GM21447 (cell line): ENCODE results near the gene ZNF514.
"Not testable (repeated sequence)": the region's sequence is repeated elsewhere in the genome, so short reads cannot be mapped to it uniquely, and the experiment has no call there.

Experiments
- ATAC-seq: cut with Tn5 transposase; IDR thresholded peaks from one replicate; pipeline ENCODE4 v1.9.1; 2021; ENCODE audit not compliant: unreplicated experiment

ZNF514 gene

DNA sequence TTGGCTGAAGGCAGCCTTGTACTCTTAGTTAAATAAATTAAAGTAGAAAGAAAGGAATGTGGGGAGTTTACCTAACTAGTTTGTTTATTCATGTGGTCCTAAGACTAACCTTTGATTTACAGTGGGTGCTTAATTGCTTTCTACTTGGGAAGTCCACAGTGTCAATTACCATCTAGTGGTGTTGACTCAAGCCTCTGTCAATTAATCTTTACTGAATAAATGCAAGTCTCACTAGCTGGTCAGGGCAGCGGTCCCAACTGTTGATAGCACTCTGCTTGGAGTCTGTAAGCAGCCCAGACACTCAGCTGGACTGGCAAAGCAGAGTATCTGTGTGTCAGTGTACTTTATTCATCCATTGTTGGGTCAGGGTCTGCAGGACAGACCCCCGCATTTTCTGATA lies 15.8 kb downstream of the ZNF514 start:
- no peak for ATAC-seq

DNA sequence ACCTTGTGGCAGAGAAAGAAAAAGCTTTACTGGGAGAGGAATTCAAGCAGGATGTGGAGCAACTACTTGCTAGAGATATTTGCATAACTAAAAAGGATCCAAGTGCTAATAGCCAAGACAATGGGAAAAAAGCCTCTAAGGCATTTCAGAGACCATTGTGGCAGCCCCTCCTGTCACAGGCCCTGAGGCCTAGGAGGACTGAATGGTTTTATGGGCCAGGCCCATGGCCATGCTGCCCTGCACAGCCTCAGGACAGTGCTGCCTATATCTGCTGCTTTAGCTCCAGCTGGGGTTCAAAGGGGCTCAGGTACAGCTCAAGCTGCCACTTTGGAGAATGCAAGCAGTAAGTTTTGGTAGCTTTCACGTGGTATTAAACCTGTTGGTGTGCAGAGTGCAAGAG lies 20.9 kb downstream of the ZNF514 start:
- ATAC-seq: no peak

DNA sequence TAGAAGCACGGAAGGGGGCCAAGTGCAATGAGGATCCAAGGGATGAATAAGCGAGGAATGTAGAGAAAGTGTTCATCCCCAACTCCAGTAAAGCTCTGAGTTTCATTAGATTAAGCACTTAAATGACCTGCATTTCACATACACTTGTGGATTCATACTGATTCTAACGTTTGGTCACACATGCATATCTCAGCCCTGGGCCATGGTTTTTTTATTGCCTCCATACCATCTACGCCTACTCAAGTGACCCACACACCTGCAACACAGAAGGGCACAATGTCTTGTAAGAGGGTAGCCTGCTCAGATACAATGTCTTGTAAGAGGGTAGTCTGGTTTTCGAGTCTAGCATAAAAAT lies 37.5 kb downstream of the ZNF514 start:
- ATAC-seq: peak; percentile 5

DNA sequence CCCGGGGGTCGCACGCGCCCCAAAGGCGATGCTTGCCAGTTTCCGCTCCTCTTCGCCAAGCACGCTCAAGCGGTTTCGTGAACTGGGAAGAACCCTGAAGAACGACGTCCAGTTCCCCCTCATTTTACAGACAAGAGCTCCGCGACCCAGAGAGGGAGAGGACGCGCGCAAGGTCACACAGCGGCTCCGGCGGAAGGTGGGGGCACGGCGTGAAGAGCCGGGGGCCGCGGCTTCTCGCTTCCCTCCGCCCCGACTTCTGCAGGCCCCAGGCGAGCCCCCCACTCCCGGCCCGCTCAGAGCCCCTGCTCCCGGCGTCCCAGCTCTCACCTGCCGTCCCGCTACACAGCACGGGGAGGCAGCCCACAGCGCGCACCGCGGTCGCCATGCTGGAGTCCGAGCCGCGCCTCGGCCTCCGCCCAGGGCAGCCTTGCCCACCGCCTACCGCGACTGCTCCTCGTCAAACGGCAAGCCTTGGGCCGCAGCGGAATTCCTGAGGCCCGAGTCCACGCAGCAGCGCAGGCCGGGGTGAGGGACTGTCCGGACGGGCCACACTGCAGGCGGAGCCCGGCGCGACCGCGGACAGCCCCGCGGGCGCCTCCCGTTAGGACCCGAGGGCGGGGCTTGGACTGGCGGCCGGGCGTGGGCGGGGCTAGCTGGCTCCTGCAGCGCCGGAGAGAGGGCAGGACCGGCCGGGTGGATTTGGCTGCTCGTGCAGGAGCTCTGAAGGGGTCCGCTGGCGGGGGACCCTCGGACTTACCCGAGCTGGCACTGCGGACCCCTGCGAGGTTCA lies 38.0 kb downstream of the ZNF514 start, which contains the start of gene MRPS5:
Gene MRPS5 (minus strand): TSS at position 402 of the 790 bp plus-strand sequence. CDS start 17 bp downstream, at position 385.
- peak; percentile 93 for ATAC-seq

DNA sequence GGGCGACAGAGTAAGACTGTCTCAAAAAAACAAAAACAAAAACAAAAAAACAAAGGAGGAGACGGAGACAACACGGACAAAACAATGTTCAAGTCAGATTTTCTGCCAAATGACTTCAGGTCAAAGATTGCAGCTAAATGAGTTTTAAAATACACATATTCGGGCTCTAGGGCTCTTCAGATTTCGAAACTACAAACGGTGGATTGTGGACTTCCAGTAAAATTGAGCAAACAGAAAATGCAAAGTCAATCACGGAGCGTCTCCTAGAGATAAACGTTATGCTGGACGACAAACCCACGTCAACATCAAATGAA lies 38.6 kb downstream of the ZNF514 start:
- ATAC-seq: peak; percentile 18

DNA sequence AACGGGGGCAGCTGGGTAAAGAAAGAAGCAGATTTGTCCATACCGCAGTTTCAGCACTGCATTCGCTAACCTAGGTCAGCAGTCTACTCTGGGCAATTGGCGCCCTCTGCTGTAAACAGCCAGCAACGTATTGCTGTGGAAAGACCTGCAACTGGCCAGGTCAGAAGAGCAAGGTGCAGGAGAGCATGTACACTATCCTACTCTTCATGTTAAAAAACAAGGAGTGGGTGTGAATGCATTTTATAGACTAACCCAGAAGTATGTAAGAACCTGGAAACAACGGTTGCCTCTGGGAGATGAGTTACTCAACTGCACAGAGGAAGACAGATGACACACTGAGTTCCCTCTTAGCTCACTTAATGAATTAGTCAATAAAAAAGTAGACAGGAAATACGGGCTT lies 44.2 kb downstream of the ZNF514 start:
- ATAC-seq: peak; percentile 89

DNA sequence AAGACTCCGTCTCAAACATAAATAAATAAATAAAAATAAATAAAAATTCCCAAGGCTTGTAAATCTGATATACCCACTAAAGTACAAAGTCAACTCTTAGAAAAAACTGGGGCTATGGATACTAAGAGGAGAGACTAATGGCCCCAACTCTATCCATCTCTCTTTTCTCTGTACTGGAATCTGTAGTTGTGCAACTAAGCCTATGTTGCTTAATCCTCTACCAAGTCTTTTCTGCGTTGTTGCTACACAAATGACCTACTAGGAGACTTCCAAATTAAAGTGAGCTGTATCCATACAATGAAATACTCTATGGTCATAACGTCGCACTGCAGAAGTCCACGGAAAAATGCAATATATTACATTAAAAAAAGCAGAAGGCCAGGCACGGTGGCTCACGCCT lies 46.2 kb downstream of the ZNF514 start:
- no peak for ATAC-seq

DNA sequence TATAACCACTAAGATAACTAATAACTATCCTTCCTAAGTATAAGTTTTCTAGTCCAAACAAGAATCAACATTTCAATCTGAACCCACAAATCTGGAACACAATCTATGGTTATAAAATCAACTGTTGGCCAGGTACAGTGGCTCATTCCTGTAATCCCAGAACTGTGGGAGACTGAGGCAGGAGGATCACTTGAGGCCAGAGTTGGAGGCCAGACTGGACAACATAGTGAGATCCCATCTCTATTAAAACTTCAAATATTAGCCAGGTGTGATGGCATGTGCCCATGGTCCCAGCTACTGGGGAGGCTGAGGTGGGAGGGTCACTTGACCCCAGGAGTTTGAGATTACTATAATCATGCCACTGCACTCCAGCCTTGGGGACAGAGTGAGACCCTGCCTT lies 49.3 kb downstream of the ZNF514 start:
- ATAC-seq: no peak

DNA sequence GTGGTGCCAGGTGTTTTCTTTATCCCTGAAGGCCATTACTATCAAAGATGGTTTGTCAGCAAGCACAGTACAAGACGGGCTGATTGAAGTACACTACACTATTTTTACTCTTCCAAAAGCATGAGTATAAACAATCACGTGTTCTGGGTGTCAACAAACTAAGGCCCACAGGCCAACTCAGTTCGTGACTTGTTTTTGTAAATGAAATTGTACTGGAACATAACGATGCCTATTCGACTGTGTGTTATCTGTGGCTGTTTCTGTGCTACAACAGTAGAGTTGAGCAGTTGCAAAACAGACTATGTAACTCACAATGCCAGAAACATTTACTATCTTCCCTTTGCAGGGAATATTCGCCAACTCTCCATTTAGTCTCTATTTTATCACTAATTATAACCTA lies 50.4 kb downstream of the ZNF514 start:
- no peak for ATAC-seq

DNA sequence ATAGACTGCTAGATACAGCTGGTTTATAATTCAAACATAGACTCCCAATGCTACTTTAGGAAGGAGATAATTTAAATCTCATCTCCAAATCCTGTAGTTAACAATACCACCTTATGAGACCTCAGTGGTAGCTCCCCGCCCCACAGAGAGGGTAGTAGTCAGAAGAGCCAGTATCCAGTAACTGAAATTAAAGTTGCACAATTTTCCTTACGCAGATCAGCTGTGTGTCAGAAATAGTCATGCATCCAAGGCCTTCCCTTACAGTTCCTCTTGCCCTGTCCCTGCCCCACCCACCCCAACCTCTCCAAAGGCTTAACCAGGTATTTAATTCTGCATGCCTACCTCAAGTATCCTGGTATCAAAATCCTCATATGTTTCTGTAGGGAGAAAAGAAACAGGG lies 53.6 kb downstream of the ZNF514 start:
- ATAC-seq: no peak

DNA sequence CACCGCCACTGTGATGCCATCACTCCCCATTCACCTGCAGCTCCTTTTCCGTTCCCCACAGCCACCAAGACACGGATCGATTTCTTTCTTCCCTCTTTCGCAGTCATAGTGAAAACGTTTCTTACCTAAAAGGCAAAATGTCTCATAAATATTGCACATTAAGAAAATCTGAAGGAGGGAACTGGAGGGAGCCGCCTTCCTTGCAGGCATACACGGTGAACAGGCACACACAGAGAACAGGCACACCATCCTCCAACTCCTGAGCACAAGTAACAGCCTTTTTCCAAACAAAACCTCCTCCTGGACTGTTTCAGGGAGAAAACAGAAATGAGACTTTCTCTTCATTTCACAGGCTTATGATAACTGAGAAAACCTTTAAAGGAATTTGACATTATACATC lies 55.0 kb downstream of the ZNF514 start:
- no peak for ATAC-seq

DNA sequence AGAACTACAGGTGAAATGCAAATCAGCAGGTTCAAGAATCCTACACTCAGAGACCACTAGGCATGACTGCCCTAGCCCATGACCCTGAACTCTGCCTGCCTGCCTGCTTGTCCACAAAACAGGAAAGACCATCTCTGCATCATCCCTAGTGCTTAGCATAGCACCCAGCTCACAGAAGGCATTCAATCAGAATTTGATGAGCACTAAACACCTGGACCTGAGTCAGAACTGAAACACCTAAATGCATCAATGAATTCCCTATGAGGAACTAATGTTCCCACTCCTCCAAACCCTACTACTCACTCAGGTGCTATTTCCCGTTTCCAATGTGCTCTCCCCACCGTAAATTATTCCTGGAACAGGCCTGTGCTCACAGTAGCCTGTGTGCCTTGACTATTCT lies 59.7 kb downstream of the ZNF514 start:
- no peak for ATAC-seq

DNA sequence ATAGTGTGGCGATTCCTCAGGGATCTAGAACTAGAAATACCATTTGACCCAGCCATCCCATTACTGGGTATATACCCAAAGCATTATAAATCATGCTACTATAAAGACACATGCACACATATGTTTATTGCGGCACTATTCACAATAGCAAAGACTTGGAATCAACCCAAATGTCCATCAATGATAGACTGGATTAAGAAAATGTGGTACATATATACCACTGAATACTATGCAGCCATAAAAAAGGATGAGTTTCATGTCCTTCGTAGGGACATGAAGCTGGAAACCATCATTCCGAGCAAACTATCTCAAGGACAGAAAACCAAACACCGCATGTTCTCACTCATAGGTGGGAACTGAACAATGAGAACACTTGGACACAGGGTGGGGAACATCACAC lies 61.4 kb downstream of the ZNF514 start:
- not testable (repeated sequence) for ATAC-seq
